NT2/D1 (cell line): ENCODE measurements around the gene TPCN2.

Experiments
- SUZ12 ChIP-seq: IDR thresholded peaks from 2 replicates; pipeline ENCODE4 v1.6.1; 2011; ENCODE audit not compliant: insufficient read length, insufficient read depth; ENCODE audit errors: extremely low read depth
- YY1 ChIP-seq: IDR thresholded peaks from 2 replicates; pipeline ENCODE4 v1.6.1; 2011; ENCODE audit not compliant: insufficient read length, insufficient read depth
- ZNF274 ChIP-seq: IDR thresholded peaks from 2 replicates; pipeline ENCODE4 v1.6.1; 2011; ENCODE audit warnings: mild to moderate bottlenecking, low read depth, low read length

DNA sequence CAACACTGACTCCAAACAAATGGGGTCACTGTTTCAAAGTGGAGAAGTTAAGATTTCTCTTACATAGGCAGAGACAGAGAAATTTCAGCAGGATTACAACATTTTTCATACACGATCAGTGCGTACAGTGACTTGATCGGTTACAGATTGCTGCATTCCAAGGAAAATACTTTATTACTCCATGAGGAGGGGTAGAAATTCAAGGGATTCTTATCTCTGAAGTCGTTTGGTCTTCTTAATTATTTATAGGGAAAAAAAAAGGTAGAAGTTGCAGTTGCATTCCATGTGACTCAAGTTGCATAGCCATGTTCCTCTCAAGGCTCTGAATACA lies 96.3 kb downstream of the TPCN2 start:
- TF ChIP-seq ZNF274 (no peak), YY1 (no peak), SUZ12 (no peak)
